ENCODE data around the gene TPK1.

GRCh38 chr7:144407266-144407931 lies 428.5 kb downstream of the TPK1 start:
- TF ChIP-seq CTCF (IDR thresholded peaks at IDR 0.05) (no peak), POLR2A (IDR thresholded peaks at IDR 0.05) (no peak)

Data from Peyer's patch (tissue), 4 donors.